GM18505 (cell line): Measurements from ENCODE around the gene MTOR.

Experiments
- ATAC-seq: cut with Tn5 transposase; IDR thresholded peaks from one replicate; pipeline ENCODE4 v1.9.1; 2021; ENCODE audit not compliant: unreplicated experiment
- POLR2A ChIP-seq: IDR thresholded peaks from 4 replicates; pipeline ENCODE4 v1.6.1; 2011; ENCODE audit warnings: borderline replicate concordance; ENCODE audit not compliant: insufficient read depth, insufficient read length; ENCODE audit errors: extremely low read depth

The MTOR gene

GRCh38 chr1:11215381-11216005 is 46.9 kb downstream of the MTOR start:
- no peak for TF ChIP-seq POLR2A
- no peak for ATAC-seq

- TF ChIP-seq POLR2A = no peak
- no peak for ATAC-seq
These were observed 47.5 kb downstream of the MTOR start for GRCh38 chr1:11214698-11215380.

GRCh38 chr1:11211925-11212587 is 50.3 kb downstream of the MTOR start:
- no peak for ATAC-seq
- TF ChIP-seq POLR2A = no peak

GRCh38 chr1:11211461-11211860 is 50.9 kb downstream of the MTOR start:
- no peak for TF ChIP-seq POLR2A
- ATAC-seq = no peak

GRCh38 chr1:11207898-11208611 is 54.3 kb downstream of the MTOR start:
- ATAC-seq = no peak

GRCh38 chr1:11204396-11205190 is 57.8 kb downstream of the MTOR start:
- TF ChIP-seq POLR2A = no peak
- no peak for ATAC-seq

More at GRCh38 chr1:11207898-11208611, 54.3 kb downstream of the MTOR start:
- no peak for TF ChIP-seq POLR2A

GRCh38 chr1:11198851-11199594 is 63.3 kb downstream of the MTOR start:
- TF ChIP-seq POLR2A = no peak
- no peak for ATAC-seq

- no peak for ATAC-seq
- no peak for TF ChIP-seq POLR2A
These were observed 64.1 kb downstream of the MTOR start for GRCh38 chr1:11198257-11198656.

GRCh38 chr1:11197359-11197758 is 65.0 kb downstream of the MTOR start:
- ATAC-seq = no peak
- no peak for TF ChIP-seq POLR2A

- no peak for TF ChIP-seq POLR2A
- no peak for ATAC-seq
These were observed 65.4 kb downstream of the MTOR start for GRCh38 chr1:11196945-11197344.

- no peak for TF ChIP-seq POLR2A
- no peak for ATAC-seq
These were observed 67.8 kb downstream of the MTOR start for GRCh38 chr1:11194407-11195176.
